GM12864 (cell line): ENCODE measurements around the gene LRPAP1.

Source experiments
- DNase-seq: peaks from one replicate; pipeline ENCODE4 v3.0.0-alpha.2; 2011; ENCODE audit warnings: low read depth
- H3K4me3 ChIP-seq: 2 replicates; pipeline ENCODE4 v1.5.1; 2011; ENCODE audit warnings: mild to moderate bottlenecking, low read depth, low read length, control low read depth
- CTCF ChIP-seq: IDR thresholded peaks from 2 replicates; pipeline ENCODE4 v1.5.1; 2011; ENCODE audit warnings: low read depth, mild to moderate bottlenecking, moderate library complexity, low read length, control low read depth, inconsistent platforms; ENCODE audit errors: missing control alignments

Gene LRPAP1

GRCh38 chr4:3511187-3511586 lies 21.0 kb downstream of the LRPAP1 start:
- no peak for DNase-seq
- H3K4me3 ChIP-seq, result no peak overlapping the region
- no peak for TF ChIP-seq CTCF

GRCh38 chr4:3510481-3510880 lies 21.7 kb downstream of the LRPAP1 start:
- no peak for TF ChIP-seq CTCF
- no peak for DNase-seq
- no peak overlapping the region for H3K4me3 ChIP-seq

GRCh38 chr4:3508542-3508941 lies 23.7 kb downstream of the LRPAP1 start:
- DNase-seq, result no peak
- TF ChIP-seq CTCF, result no peak

GRCh38 chr4:3505231-3505630 lies 27.0 kb downstream of the LRPAP1 start:
- no peak overlapping the region for H3K4me3 ChIP-seq
- no peak for TF ChIP-seq CTCF
- no peak for DNase-seq

More at GRCh38 chr4:3508542-3508941, 23.7 kb downstream of the LRPAP1 start:
- no peak overlapping the region for H3K4me3 ChIP-seq

- no peak overlapping the region for H3K4me3 ChIP-seq
- no peak for DNase-seq
- TF ChIP-seq CTCF, result no peak
These were observed 29.0 kb downstream of the LRPAP1 start for GRCh38 chr4:3502941-3503936.

- TF ChIP-seq CTCF, result no peak
- no peak for DNase-seq
These were observed 30.3 kb downstream of the LRPAP1 start for GRCh38 chr4:3501825-3502425.

More at GRCh38 chr4:3501825-3502425, 30.3 kb downstream of the LRPAP1 start:
- H3K4me3 ChIP-seq, result no peak overlapping the region
